Activated naive CD8-positive, alpha-beta T cell (primary cell): ENCODE measurements around the gene VAT1.
"Not testable (repeated sequence)": the region's sequence is repeated elsewhere in the genome, so short reads cannot be mapped to it uniquely, and the experiment has no call there.

Experiments
- H3K27ac Mint-ChIP-seq: one replicate; pipeline ENCODE4 v1.8.0; 2021; ENCODE audit warnings: mixed read lengths
- H3K27me3 Mint-ChIP-seq: one replicate; pipeline ENCODE4 v1.8.0; 2021; ENCODE audit warnings: mixed read lengths
- H3K36me3 Mint-ChIP-seq: one replicate; pipeline ENCODE4 v1.8.0; 2021; ENCODE audit warnings: mixed read lengths
- H3K4me1 Mint-ChIP-seq: one replicate; pipeline ENCODE4 v1.8.0; 2021; ENCODE audit warnings: low read depth, mixed read lengths
- H3K4me3 Mint-ChIP-seq: one replicate; pipeline ENCODE4 v1.8.0; 2021; ENCODE audit warnings: mild to moderate bottlenecking, mixed read lengths
- H3K9me3 Mint-ChIP-seq: one replicate; pipeline ENCODE4 v1.8.0; 2021; ENCODE audit warnings: low read depth, mixed read lengths

VAT1 gene

DNA sequence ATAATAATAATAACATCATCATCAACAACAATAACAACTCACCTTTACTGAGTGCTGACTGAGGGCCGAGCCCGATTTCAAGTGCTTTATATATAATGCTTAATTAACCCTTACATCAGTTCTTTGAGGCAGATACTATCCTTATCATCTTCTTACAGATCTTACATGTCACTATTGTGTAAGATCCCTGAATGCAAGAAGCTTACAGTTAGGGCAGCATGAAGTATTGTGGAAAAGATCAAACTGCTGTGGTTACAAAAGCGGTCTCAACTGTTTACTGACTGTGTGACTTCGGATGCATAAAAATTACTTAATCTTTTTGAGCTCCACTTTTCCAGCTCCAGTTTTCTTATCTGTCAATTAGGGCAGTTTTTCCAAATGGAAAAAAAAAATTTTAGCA lies 3.3 kb downstream of the VAT1 start:
- no peaks in the 10 kb centered on the region for H3K27me3 Mint-ChIP-seq
- H3K4me3 Mint-ChIP-seq: no peak overlapping the region
- peaks cover 28% of the 10 kb centered on the region for H3K4me1 Mint-ChIP-seq
- no peak overlapping the region for H3K27ac Mint-ChIP-seq
- no peaks in the 10 kb centered on the region for H3K36me3 Mint-ChIP-seq
- no peaks in the 10 kb centered on the region for H3K9me3 Mint-ChIP-seq

DNA sequence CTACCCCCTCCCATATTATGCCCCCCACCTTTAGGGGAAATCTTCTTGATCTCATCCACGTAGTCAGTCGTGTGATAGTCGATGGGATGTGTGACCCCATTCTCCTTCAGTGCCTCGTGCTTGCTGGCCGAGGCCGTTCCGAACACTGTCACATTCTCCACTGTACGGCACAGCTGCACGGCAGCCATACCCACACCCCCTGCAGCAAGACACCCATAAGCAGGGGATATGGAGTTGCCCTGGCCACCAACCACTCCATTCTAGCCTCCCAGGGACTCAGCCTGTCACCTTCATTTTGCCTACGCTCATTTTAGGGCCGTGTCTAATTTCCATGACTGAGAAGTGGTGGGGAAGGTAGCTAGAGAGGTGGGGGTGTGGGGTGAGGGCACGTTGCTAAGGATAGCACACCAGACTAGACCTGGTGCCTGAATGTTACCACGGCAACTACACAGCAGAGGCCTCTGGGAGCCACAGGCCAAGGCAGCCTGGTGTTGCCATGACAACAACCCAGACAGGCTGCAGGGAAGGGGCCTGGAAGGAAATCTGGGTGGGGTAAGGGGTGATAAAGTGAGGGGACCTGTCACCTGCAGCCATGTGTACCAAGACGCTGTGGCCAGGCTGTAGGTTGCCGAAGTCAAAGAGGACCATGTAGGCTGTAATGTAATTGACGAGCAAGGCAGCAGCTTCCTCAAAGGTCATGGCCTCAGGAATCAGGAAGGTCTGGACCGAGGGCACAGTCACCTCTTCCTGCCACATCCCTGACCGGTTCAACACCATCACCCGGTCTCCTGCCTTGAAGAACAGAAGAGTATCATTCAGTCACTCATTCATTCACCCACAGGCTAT lies 4.0 kb downstream of the VAT1 start:
- Mint-ChIP-seq H3K4me1 (peaks cover 28% of the 10 kb centered on the region), H3K27ac (peak overlapping the region; percentile 8), H3K36me3 (no peaks in the 10 kb centered on the region), H3K9me3 (no peaks in the 10 kb centered on the region), H3K27me3 (no peaks in the 10 kb centered on the region), H3K4me3 (no peak overlapping the region)

DNA sequence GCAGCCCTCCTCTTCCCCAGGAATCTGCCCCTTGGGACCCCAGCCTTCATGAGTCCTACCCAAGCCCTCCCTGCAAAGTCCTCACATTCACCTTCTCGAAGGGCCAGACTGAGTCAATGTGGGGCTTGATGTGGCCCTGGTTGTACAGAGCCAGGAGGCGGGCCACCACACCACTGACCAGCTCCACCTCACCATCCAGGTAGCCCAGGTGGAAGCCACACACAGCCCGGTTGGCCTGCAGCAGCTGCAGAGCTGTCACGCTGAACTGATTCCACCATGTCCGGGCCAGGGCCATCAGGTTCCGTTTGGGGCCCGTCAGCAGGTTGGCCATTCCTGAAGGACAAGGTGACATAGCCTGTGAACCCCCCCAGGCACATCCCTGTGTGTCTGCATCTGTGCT lies 6.0 kb downstream of the VAT1 start:
- Mint-ChIP-seq H3K27ac (peak overlapping the region; percentile 66), H3K36me3 (no peaks in the 10 kb centered on the region), H3K9me3 (no peaks in the 10 kb centered on the region), H3K27me3 (no peaks in the 10 kb centered on the region), H3K4me1 (peaks cover 24% of the 10 kb centered on the region), H3K4me3 (no peak overlapping the region)

DNA sequence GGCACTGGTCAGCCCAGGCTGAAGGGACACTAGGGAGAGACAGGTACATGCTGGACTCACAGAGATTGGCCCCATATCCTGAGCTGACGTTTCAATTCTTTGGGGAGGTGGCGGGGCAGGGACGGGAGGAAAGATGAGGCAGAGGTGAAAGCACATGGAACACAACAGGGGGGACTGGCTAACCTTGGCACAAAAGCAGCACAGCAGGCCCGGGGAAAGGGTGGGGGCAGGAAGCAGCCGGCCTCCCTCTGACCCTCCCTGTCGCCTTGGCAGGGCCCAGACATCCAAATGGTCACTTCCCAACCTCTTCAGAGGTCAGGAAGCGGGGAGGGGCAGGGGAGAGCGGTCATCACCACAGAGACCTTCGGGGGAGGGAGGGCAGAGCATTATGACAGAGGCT lies 6.6 kb downstream of the VAT1 start:
- Mint-ChIP-seq H3K27ac (no peak overlapping the region), H3K36me3 (no peaks in the 10 kb centered on the region), H3K4me1 (peaks cover 21% of the 10 kb centered on the region), H3K9me3 (no peaks in the 10 kb centered on the region), H3K27me3 (no peaks in the 10 kb centered on the region), H3K4me3 (no peak overlapping the region)

DNA sequence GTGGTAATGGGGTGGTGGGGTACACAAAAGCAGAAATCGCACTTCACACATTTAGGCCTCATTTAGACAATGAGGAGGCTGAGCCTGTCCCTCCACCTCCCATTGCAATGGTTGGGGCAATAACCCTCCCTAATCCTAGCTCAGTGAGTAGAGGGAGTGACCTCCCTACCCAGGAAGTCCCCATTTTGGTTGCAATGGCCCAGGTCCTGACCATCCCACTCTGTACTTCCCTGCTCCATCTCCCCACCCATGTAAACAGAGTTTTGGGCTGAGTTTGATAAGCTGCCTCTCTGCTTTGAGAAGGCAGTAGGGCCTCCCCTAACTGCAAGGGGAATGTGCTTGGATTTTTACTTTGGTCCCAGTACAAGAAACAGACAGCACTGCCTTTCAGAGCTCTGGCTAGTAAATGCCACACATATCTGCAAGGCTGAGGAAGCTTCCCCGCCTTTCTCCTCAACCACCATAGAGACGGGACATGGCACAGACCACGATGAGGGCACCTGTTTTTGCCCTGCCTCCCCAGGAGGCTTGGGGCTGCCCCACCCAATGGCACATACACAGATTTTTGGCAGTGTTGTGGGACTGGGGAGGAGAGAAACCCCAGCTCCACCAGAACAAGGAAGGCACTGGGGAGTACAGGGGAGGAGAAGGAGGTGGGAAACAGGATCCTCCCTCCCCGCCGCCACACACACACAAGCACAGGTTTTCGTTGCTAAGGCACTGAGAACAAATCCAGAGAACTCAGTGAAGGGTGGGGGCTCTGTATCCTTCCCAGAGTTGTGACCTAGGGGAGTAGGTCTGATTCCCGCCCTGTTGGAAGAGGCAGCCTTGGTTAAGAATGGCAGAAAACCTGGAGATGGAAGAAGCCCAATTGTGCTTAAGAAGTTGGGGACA lies 7.3 kb downstream of the VAT1 start:
- no peaks in the 10 kb centered on the region for H3K9me3 Mint-ChIP-seq
- no peak overlapping the region for H3K4me3 Mint-ChIP-seq
- peak overlapping the region; percentile 14 for H3K27ac Mint-ChIP-seq
- no peaks in the 10 kb centered on the region for H3K36me3 Mint-ChIP-seq
- peaks cover 23% of the 10 kb centered on the region for H3K4me1 Mint-ChIP-seq
- no peaks in the 10 kb centered on the region for H3K27me3 Mint-ChIP-seq

DNA sequence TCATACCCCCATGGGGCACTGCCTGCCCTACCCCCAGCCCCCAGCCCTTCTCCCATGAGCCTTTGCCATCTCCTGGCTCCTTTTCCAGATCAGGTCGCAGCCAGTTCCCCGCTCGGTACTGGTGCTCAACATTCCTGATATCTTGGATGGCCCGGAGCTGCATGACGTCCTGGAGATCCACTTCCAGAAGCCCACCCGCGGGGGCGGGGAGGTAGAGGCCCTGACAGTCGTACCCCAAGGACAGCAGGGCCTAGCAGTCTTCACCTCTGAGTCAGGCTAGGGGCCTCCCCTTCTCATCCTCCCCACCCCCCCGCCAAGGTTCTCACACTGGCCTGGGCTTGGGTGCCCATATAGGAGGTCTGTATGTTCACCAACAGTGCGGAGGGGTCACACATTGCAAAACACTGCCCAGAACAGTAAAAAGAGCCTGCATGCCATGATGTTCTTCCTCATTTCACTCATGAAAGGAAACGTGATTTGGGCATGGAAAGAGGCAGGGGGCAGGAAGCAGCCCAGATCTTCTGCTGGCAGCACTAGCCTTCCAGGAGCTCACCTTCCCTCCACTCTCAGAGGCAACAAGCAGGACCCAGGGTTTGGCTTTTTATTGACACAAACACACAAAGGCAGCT lies 8.1 kb downstream of the VAT1 start:
- no peak overlapping the region for H3K4me3 Mint-ChIP-seq
- no peak overlapping the region for H3K27ac Mint-ChIP-seq
- no peaks in the 10 kb centered on the region for H3K9me3 Mint-ChIP-seq
- H3K4me1 Mint-ChIP-seq: peaks cover 17% of the 10 kb centered on the region
- no peaks in the 10 kb centered on the region for H3K36me3 Mint-ChIP-seq
- no peaks in the 10 kb centered on the region for H3K27me3 Mint-ChIP-seq

DNA sequence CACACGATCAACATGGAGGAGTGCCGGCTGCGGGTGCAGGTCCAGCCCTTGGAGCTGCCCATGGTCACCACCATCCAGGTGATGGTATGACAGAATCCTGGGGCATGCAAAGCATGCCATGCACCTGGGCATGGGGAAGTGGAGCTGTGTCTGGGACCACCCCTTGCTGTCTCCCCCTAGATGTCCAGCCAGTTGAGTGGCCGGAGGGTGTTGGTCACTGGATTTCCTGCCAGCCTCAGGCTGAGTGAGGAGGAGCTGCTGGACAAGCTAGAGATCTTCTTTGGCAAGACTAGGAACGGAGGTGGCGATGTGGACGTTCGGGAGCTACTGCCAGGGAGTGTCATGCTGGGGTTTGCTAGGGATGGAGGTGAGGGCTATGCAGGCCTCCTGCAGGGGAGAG lies 8.9 kb downstream of the VAT1 start:
- Mint-ChIP-seq H3K4me3 (no peak overlapping the region), H3K36me3 (no peaks in the 10 kb centered on the region), H3K9me3 (no peaks in the 10 kb centered on the region), H3K27me3 (no peaks in the 10 kb centered on the region), H3K4me1 (peaks cover 12% of the 10 kb centered on the region), H3K27ac (no peak overlapping the region)

DNA sequence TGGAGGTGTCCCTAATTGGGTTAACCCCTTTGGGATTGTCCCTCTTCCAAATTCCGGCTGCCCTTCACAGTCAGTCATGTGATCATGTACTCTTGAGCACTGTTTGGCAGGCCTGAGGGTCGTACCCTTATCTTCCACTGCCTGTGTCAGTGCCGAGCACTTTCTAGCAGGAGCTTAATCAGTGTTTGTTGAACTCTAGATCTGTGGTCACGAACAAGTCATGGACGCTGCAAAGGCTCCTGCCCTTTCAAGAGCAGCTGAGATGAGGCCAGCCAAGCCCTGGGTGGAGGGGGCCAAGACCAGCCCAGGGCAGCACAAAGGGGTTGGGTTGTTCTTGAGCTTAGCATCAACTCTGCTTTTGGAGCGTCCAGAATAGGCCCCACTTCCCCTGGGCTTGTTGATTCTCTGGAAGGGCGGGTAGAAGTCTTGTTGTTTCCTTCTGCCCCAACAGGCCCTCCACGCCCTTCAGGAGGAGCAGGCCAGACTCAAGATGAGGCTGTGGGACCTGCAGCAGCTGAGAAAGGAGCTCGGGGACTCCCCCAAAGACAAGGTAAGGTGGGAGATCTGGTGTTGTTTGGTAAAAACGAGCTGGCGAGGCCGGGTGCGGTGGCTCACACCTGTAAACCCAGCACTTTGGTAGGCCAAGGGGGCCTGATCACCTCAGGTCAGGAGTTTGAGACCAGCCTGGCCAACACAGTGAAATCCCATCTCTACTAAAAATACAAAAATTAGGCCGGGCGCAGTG lies 10.3 kb downstream of the VAT1 start:
- H3K4me1 Mint-ChIP-seq: peaks cover 12% of the 10 kb centered on the region
- H3K4me3 Mint-ChIP-seq: no peak overlapping the region
- no peaks in the 10 kb centered on the region for H3K36me3 Mint-ChIP-seq
- no peak overlapping the region for H3K27ac Mint-ChIP-seq
- no peaks in the 10 kb centered on the region for H3K9me3 Mint-ChIP-seq
- H3K27me3 Mint-ChIP-seq: no peaks in the 10 kb centered on the region

DNA sequence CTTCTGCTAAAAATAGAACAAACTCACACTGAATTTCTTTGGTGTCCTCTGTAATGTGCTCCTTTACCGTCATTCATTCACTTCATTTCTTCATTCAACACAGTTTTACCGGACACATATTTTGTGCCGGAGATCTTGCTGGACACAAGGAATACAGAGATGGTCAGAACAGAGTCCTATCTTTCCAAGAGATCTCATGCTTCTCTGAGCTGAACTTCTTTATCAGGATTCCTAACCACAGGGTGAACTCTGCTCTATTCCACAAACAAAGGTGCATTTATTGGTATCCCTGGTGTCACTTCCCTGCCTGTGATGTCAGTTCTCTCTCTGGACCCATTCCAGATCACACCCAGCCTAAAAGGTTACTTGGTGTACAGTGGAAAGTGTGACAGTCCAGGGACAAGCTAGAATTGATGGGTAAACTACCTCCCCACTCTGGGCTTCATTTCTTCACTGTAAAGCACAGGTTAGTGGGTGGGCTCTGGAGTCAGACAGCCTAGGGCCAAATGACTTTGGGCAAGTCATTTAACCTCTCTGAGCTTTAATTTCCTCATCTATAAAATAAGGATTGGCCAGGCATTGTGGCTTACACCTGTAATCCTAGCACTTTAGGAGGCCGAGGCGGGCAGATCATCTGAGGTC lies 11.4 kb downstream of the VAT1 start:
- no peaks in the 10 kb centered on the region for H3K36me3 Mint-ChIP-seq
- H3K27ac Mint-ChIP-seq: peak overlapping the region; percentile 12
- no peaks in the 10 kb centered on the region for H3K9me3 Mint-ChIP-seq
- H3K4me3 Mint-ChIP-seq: no peak overlapping the region
- H3K4me1 Mint-ChIP-seq: peaks cover 19% of the 10 kb centered on the region
- H3K27me3 Mint-ChIP-seq: no peaks in the 10 kb centered on the region

DNA sequence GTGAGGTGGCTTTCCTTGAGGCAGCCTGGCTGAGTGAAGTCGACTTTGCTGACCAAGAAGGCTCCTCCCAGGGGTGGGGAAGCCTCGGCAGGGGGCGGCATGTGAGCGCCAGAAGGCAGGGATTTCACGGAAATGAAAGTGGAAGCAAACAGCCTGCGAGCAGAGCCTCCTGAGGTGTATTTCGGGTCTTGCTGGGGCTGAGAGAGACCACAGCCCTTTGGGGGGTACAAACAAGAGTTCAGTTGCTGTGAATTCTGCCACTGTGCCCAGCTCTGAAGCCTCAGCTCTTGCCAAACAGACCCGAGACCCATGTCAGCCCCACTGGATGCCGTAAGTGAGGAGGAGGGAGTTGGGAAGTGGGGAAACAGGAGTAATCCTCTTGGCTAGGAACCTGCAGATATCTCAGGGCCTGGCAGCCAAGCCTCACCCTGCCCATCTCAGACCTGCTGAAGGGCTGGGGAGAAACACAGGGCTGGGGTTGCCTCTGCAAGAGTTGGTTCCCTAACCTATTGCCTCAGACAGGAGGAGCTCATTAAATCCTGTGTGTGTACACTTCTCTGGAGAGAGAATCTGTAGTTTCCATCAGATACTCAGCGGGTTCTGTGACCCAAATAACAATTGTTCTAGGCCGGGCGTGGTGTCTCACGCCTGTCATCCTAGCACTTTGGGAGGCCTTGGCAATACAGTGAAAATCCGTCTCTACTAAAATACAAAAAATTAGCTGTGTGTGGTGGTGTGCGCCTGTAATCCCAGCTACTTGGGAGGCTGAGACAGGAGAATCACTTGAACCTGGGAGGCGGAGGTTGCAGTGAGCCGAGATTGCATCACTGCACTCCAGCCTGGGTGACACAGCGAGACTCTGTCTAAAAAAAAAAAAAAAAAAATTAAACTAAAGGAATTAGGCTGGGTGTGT lies 15.3 kb downstream of the VAT1 start, which contains the start of gene IFI35:
Gene IFI35, plus strand, starts transcription at position 146 of the 913 bp plus-strand sequence. Its CDS starts 164 bp downstream, at position 310.
- Mint-ChIP-seq H3K9me3 (no peaks in the 10 kb centered on the region), H3K27ac (peak within 1 kb of the TSS; percentile 99), H3K27me3 (no peaks in the 10 kb centered on the region), H3K4me1 (peaks cover 30% of the 10 kb centered on the region), H3K4me3 (peak within 1 kb of the TSS; percentile 99), H3K36me3 (no peaks in the 10 kb centered on the region)

DNA sequence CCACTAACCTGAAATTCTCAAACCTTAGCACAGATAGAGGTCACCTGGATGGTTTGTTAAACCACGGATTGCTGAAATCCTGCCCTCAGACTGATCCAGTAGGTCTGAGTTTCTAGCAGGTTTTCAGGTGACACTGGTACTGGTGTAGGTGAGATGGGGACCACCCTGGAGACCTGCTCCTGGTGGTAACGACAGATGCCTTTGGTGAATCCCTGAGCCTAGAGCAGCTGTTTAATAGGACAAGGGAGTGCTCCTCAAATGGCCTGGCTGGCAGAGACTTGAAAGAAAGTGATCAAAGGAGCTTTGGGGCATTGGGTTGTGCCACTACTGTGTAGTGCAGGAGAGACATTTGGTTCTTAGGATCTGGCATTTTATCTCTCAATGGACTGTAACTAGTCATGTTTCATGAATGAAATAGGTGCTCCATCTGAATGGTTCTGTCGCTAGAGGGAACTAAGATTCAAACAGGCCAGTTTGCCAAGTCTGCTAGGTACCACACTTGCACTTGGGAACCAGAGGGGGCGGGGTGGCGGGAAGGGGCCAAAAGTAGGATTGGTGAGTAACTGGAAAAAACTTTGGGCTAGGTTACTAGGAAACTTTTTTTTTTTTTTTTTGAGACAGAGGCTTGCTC lies 18.5 kb downstream of the VAT1 start:
- peak overlapping the region; percentile 61 for H3K27ac Mint-ChIP-seq
- H3K4me1 Mint-ChIP-seq: peaks cover 36% of the 10 kb centered on the region
- no peaks in the 10 kb centered on the region for H3K9me3 Mint-ChIP-seq
- no peak overlapping the region for H3K4me3 Mint-ChIP-seq
- H3K36me3 Mint-ChIP-seq: peaks cover 11% of the 10 kb centered on the region
- no peaks in the 10 kb centered on the region for H3K27me3 Mint-ChIP-seq

DNA sequence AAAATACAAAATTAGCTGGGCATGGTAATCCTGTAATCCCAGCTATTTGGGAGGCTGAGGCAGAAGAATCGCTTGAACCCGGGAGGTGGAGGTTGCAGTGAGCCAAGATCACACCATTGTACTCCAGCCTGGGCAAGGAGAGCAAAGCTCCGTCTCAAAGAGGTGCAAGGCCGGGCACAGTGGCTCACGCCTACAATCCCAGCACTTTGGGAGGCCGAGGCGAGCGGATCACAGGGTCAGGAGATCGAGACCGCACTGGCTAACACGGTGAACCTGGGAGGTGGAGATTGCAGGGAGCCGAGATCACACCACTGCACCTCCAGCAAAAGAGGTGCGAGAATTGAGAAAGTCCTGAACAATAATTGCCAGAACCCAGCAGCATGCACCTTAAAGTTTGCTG lies 21.3 kb downstream of the VAT1 start:
- H3K9me3 Mint-ChIP-seq, H3K27me3 Mint-ChIP-seq: not testable (repeated sequence)
- H3K4me1 Mint-ChIP-seq: peaks cover 31% of the 10 kb centered on the region
- peaks cover 11% of the 10 kb centered on the region for H3K36me3 Mint-ChIP-seq
- H3K27ac Mint-ChIP-seq: peak overlapping the region; percentile 54
- H3K4me3 Mint-ChIP-seq: peak overlapping the region; percentile 58

DNA sequence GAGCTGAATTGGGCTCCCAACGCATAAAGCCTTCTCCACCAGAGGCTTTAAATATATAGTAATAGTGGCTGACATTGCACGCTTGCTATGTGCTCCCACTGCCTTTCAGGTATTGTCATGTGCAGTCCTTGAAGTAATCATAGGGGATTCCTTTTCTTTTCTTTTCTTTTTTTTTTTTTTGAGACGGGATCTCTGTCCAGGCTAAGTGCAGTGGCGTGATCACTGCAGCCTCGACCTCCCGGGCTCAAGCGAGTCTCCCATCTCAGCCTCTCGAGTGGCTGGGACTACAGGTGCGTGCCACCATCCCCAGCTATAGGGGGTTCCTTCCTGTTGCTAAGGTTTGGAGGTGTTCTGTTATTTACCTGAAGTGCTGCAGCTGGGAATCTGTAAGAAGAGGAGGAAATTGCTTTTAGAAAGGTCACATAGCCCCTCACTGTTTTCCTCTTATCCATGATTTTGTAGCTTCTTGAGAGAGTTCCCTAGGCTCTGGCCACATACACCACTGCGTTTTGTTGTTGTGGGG lies 23.1 kb downstream of the VAT1 start:
- no peaks in the 10 kb centered on the region for H3K27me3 Mint-ChIP-seq
- peak overlapping the region; percentile 98 for H3K27ac Mint-ChIP-seq
- peaks cover 11% of the 10 kb centered on the region for H3K36me3 Mint-ChIP-seq
- H3K4me3 Mint-ChIP-seq: peak overlapping the region; percentile 98
- H3K9me3 Mint-ChIP-seq: no peaks in the 10 kb centered on the region
- H3K4me1 Mint-ChIP-seq: peaks cover 31% of the 10 kb centered on the region
